ENCODE data around the gene HM13. TPM values are rescaled to one million over a fixed set of nuclear protein-coding genes. Genes with fewer than 3 reads are reported as not detected.

The HM13 gene
- total and polyA plus RNA-seq, 2 of the 13 experiments (the other 11 are each of a cell fraction or from before 2014, with no cell fraction given), result 118 to 243 TPM

- TF ChIP-seq MTA3 (CRISPR knock-in tag; IDR thresholded peaks at IDR 0.05) (no peak), CC2D1A (CRISPR knock-in tag; IDR thresholded peaks at IDR 0.05) (0 out of 2 replicates have a peak, but pooled peaks have one; percentile 84), FLYWCH1 (CRISPR knock-in tag; IDR thresholded peaks at IDR 0.05) (0 out of 2 replicates have a peak, but pooled peaks have one; percentile 18), U2AF1 (optimal IDR thresholded peaks at IDR 0.05; ENCODE audit: low read depth, low read length) (peak; percentile 95), SIN3B (IDR thresholded peaks at IDR 0.05; ENCODE audit: low read length) (peak; percentile 37; the same call in 1 of the 2 replicates), KDM5A (IDR thresholded peaks at IDR 0.05; ENCODE audit: borderline replicate concordance, low read length) (no peak), RFX1 (IDR thresholded peaks at IDR 0.05) (no peak), ZNF670 (CRISPR knock-in tag; IDR thresholded peaks at IDR 0.05; ENCODE audit: borderline replicate concordance) (peak; percentile 86; the same call in 1 of the 2 replicates), MAZ (IDR thresholded peaks at IDR 0.05; ENCODE audit: borderline replicate concordance, low read depth, low read length) (peak; percentile 95), MAZ (CRISPR knock-in tag; IDR thresholded peaks at IDR 0.05; ENCODE audit: low read depth) (peak; percentile 97), SKI (IDR thresholded peaks at IDR 0.05; ENCODE audit: partially characterized antibody) (peak; percentile 98), JARID2 (CRISPR knock-in tag; IDR thresholded peaks at IDR 0.05; ENCODE audit: insufficient replicate concordance) (no peak), MEIS1 (CRISPR knock-in tag; IDR thresholded peaks at IDR 0.05; ENCODE audit: borderline replicate concordance) (peak; percentile 58; the same call in 1 of the 2 replicates), HNRNPL (IDR thresholded peaks at IDR 0.05; ENCODE audit: low read depth, low read length) (peak; percentile 95), ZNF629 (CRISPR knock-in tag; conservative IDR thresholded peaks at IDR 0.05) (no peak; the same call in 1 of the 2 replicates), PAX8 (CRISPR knock-in tag; IDR thresholded peaks at IDR 0.05; ENCODE audit: borderline replicate concordance) (no peak; the same call in 1 of the 2 replicates), KDM4B (CRISPR knock-in tag; IDR thresholded peaks at IDR 0.05) (peak; percentile 99), MIER2 (CRISPR knock-in tag; IDR thresholded peaks at IDR 0.05) (peak; percentile 89; the same call in 1 of the 2 replicates), SPEN (CRISPR knock-in tag; IDR thresholded peaks at IDR 0.05; ENCODE audit: low read depth) (peak; percentile 88), REXO4 (CRISPR knock-in tag; IDR thresholded peaks at IDR 0.05; ENCODE audit: borderline replicate concordance) (0 out of 2 replicates have a peak, but pooled peaks have one; percentile 74), MYPOP (CRISPR knock-in tag; IDR thresholded peaks at IDR 0.05) (peak; percentile 87), RELA (CRISPR knock-in tag; IDR thresholded peaks at IDR 0.05) (peak; percentile 70), ZNF720 (CRISPR knock-in tag; IDR thresholded peaks at IDR 0.05) (no peak; the same call in 1 of the 2 replicates), CBX5 (CRISPR knock-in tag; IDR thresholded peaks at IDR 0.05; ENCODE audit: borderline replicate concordance) (peak; percentile 97), MZF1 (CRISPR knock-in tag; IDR thresholded peaks at IDR 0.05; ENCODE audit: borderline replicate concordance) (no peak), MTA1 (CRISPR knock-in tag; IDR thresholded peaks at IDR 0.05; ENCODE audit: borderline replicate concordance) (peak; percentile 97; the same call in 1 of the 2 replicates), ZNF17 (CRISPR knock-in tag; IDR thresholded peaks at IDR 0.05) (0 out of 2 replicates have a peak, but pooled peaks have one; percentile 65), NRL (CRISPR knock-in tag; IDR thresholded peaks at IDR 0.05; ENCODE audit: borderline replicate concordance) (peak; percentile 95)
- TF ChIP-seq, protein P1, sequence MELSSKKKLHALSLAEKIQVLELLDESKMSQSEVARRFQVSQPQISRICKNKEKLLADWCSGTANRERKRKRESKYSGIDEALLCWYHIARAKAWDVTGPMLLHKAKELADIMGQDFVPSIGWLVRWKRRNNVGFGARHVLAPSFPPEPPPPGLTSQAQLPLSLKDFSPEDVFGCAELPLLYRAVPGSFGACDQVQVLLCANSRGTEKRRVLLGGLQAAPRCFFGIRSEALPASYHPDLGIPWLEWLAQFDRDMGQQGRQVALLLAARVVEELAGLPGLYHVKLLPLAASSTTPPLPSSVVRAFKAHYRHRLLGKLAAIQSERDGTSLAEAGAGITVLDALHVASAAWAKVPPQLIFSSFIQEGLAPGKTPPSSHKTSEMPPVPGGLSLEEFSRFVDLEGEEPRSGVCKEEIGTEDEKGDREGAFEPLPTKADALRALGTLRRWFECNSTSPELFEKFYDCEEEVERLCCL (CRISPR knock-in tag; IDR thresholded peaks at IDR 0.05; ENCODE audit: borderline replicate concordance), result 0 out of 2 replicates have a peak, but pooled peaks have one; percentile 78
Measured at GRCh38 chr20:31572701-31573554, 58.7 kb downstream of the HM13 start (continued).

All from HepG2 (cell line).